GM12873 (cell line): ENCODE results near the gene CFAP97D2.

ENCODE experiments used
- CTCF ChIP-seq: IDR thresholded peaks from 2 replicates; pipeline ENCODE4 v1.5.1; 2012; ENCODE audit warnings: low read depth, mild to moderate bottlenecking, moderate library complexity, low read length, control low read depth; ENCODE audit not compliant: insufficient read depth; ENCODE audit errors: missing control alignments

The CFAP97D2 gene

GRCh38 chr13:114152831-114153371, 26.2 kb upstream of the CFAP97D2 start:
- TF ChIP-seq CTCF, result no peak

- no peak for TF ChIP-seq CTCF
Measured at GRCh38 chr13:114153485-114154080, 25.5 kb upstream of the CFAP97D2 start.

- TF ChIP-seq CTCF, result no peak
Measured at GRCh38 chr13:114154476-114154875, 24.6 kb upstream of the CFAP97D2 start.

- TF ChIP-seq CTCF, result no peak
Measured at GRCh38 chr13:114155320-114155719, 23.7 kb upstream of the CFAP97D2 start.

GRCh38 chr13:114155926-114156883, 22.9 kb upstream of the CFAP97D2 start:
- TF ChIP-seq CTCF, result no peak

- no peak for TF ChIP-seq CTCF
Measured at GRCh38 chr13:114157869-114158495, 21.1 kb upstream of the CFAP97D2 start.

GRCh38 chr13:114161028-114161556, 18.0 kb upstream of the CFAP97D2 start:
- TF ChIP-seq CTCF, result no peak
